A673 (cell line): ENCODE results near the gene VAPA. TPM values are rescaled to one million over a fixed set of nuclear protein-coding genes. Genes with fewer than 3 reads are reported as not detected.
"Not testable (repeated sequence)": the region's sequence is repeated elsewhere in the genome, so short reads cannot be mapped to it uniquely, and the experiment has no call there.

Source experiments
- BruUV-seq: library from RNA; stranded (reverse); fragments of 400-500 nt; replicated peaks from 2 replicates; lab custom pipeline; 2021; lab: Mats Ljungman, UMichigan
- CTCF ChIA-PET: fragments of 300-600 bp; sonication (Branson Sonifier 250); formaldehyde crosslinking; loops from one replicate; lab custom pipeline; 2022; ENCODE audit warnings: antibody characterized with exemption; lab: Charles Lee
- POLR2A ChIA-PET: fragments of 300-600 bp; sonication (Branson Sonifier 250); formaldehyde crosslinking; loops from one replicate; lab custom pipeline; 2022; ENCODE audit warnings: antibody characterized with exemption; ENCODE audit not compliant: low non-redundant PET; lab: Charles Lee
- DNase-seq: peaks from one replicate; pipeline ENCODE4 v3.0.0-alpha.2; 2015; ENCODE audit warnings: low spot score
- H3K27ac ChIP-seq: fragments of 200-600 bp; sonication (generic); 2 replicates; pipeline ENCODE4 v1.5.1; 2016; ENCODE audit warnings: mixed run types, low read depth, mild to moderate bottlenecking, mixed read lengths, antibody characterized with exemption, low read length; ENCODE audit not compliant: poor library complexity, severe bottlenecking
- H3K27me3 ChIP-seq: fragments of 200-600 bp; sonication (generic); replicated peaks from 2 replicates; pipeline ENCODE4 v1.6.1; 2017; ENCODE audit warnings: mixed run types, low read depth, mild to moderate bottlenecking, mixed read lengths, antibody characterized with exemption, low read length; ENCODE audit not compliant: insufficient read depth, poor library complexity
- H3K36me3 ChIP-seq: fragments of 200-600 bp; sonication (generic); 2 replicates; pipeline ENCODE4 v1.6.1; 2016; ENCODE audit warnings: mixed run types, mild to moderate bottlenecking, mixed read lengths, antibody characterized with exemption, low read length; ENCODE audit not compliant: insufficient read depth, poor library complexity, severe bottlenecking
- H3K4me1 ChIP-seq: fragments of 200-600 bp; sonication (generic); 2 replicates; pipeline ENCODE4 v1.6.1; 2017; ENCODE audit warnings: mixed run types, mild to moderate bottlenecking, mixed read lengths, antibody characterized with exemption, low read length; ENCODE audit not compliant: insufficient read depth, poor library complexity, severe bottlenecking
- H3K4me3 ChIP-seq: fragments of 200-600 bp; sonication (generic); 2 replicates; pipeline ENCODE4 v1.5.1; 2016; ENCODE audit warnings: low read depth, mixed run types, mild to moderate bottlenecking, mixed read lengths, low read length; ENCODE audit not compliant: poor library complexity, severe bottlenecking
- H3K9me3 ChIP-seq: fragments of 200-600 bp; sonication (generic); 2 replicates; pipeline ENCODE4 v1.6.1; 2016; ENCODE audit warnings: mixed run types, low read depth, mild to moderate bottlenecking, mixed read lengths, antibody characterized with exemption, low read length; ENCODE audit not compliant: poor library complexity, severe bottlenecking
- CTCF ChIP-seq: fragments of 300-800, 200-600 bp; sonication (generic); conservative IDR thresholded peaks from 2 replicates; pipeline ENCODE4 v1.5.1; 2017; ENCODE audit warnings: low read depth, mild to moderate bottlenecking, antibody characterized with exemption, low read length, moderate library complexity, mixed read lengths
- EZH2 ChIP-seq: fragments of 200-600 bp; sonication (generic); IDR thresholded peaks from 2 replicates; pipeline ENCODE4 v1.6.1; 2017; ENCODE audit warnings: borderline replicate concordance, low read depth, mild to moderate bottlenecking, mixed read lengths, antibody characterized with exemption, low read length; ENCODE audit not compliant: poor library complexity, severe bottlenecking
- intact Hi-C: fragments of 100-400 bp; cut with micrococcal nuclease; formaldehyde crosslinking; loops from one replicate; pipeline ENCODE4 v1.10.0; 2022; ENCODE audit not compliant: unreplicated experiment
- total RNA-seq: library from RNA; stranded (reverse); gene quantifications from 2 replicates; pipeline ENCODE4 v1.2.3, GENCODE V29; 2021

The VAPA gene
- total RNA-seq, 1 experiment from 2014 or later, result 185 TPM

GRCh38 chr18:9900699-9901098 is 13.1 kb upstream of the VAPA start:
- Histone ChIP-seq H3K27ac (no peak overlapping the region), H3K4me3 (no peak overlapping the region), H3K36me3 (no peaks in the 10 kb centered on the region), H3K4me1 (peaks cover 6% of the 10 kb centered on the region), H3K27me3 (no peaks in the 10 kb centered on the region), H3K9me3 (no peaks in the 10 kb centered on the region)
- BruUV-seq, result no TSS peak
- no peak for DNase-seq
- intact Hi-C loops, result no loop called here
- TF ChIP-seq CTCF (no peak), EZH2 (no peak)
- ChIA-PET POLR2A (no interaction called here), CTCF (no interaction called here)

GRCh38 chr18:9901377-9901776 is 12.4 kb upstream of the VAPA start:
- Histone ChIP-seq H3K27ac (no peak overlapping the region), H3K4me1 (peaks cover 6% of the 10 kb centered on the region), H3K27me3 (no peaks in the 10 kb centered on the region), H3K4me3 (no peak overlapping the region), H3K36me3 (no peaks in the 10 kb centered on the region), H3K9me3 (no peaks in the 10 kb centered on the region)
- TF ChIP-seq EZH2 (no peak), CTCF (no peak)
- intact Hi-C loops, result no loop called here
- no TSS peak for BruUV-seq
- no peak for DNase-seq
- CTCF ChIA-PET, result interaction anchor here (0.6 kb wide), 1 partner anchor 576 kb away, joined by 3 read pairs; no protein-coding TSS in a partner anchor
- POLR2A ChIA-PET, result no interaction called here

- BruUV-seq, CTCF ChIA-PET, H3K36me3 ChIP-seq: not testable (repeated sequence)
These were observed 11.6 kb upstream of the VAPA start for GRCh38 chr18:9902264-9902663.

GRCh38 chr18:9902832-9903231 is 11.0 kb upstream of the VAPA start:
- Histone ChIP-seq H3K4me3 (no peak overlapping the region), H3K27me3 (no peaks in the 10 kb centered on the region), H3K27ac (no peak overlapping the region), H3K9me3 (no peaks in the 10 kb centered on the region), H3K4me1 (peaks cover 6% of the 10 kb centered on the region), H3K36me3 (no peaks in the 10 kb centered on the region)
- ChIA-PET CTCF (no interaction called here), POLR2A (no interaction called here)
- DNase-seq, result no peak
- intact Hi-C loops, result no loop called here
- BruUV-seq, result no TSS peak
- no peak for TF ChIP-seq CTCF
- TF ChIP-seq EZH2, result no peak

More at GRCh38 chr18:9902264-9902663, 11.6 kb upstream of the VAPA start:
- H3K4me3 ChIP-seq, POLR2A ChIA-PET, DNase-seq, H3K4me1 ChIP-seq, H3K9me3 ChIP-seq, H3K27me3 ChIP-seq, intact Hi-C loops, H3K27ac ChIP-seq: not testable (repeated sequence)
